HPDE6-E6E7 (cell line): ENCODE results near the gene PIK3R6.
"Not testable (repeated sequence)": the region's sequence is repeated elsewhere in the genome, so short reads cannot be mapped to it uniquely, and the experiment has no call there.

Experiments
- DNase-seq: peaks from one replicate; pipeline ENCODE4 v3.0.0; 2011; ENCODE audit warnings: missing footprints; ENCODE audit errors: extremely low spot score

The PIK3R6 gene

GRCh38 chr17:8828517-8828875, 39.0 kb downstream of the PIK3R6 start:
- DNase-seq, result no peak

- DNase-seq, result no peak
Observed at GRCh38 chr17:8826808-8827435, 40.6 kb downstream of the PIK3R6 start.

- no peak for DNase-seq
Observed at GRCh38 chr17:8825802-8826201, 41.7 kb downstream of the PIK3R6 start.

GRCh38 chr17:8823279-8823678, 44.2 kb downstream of the PIK3R6 start:
- no peak for DNase-seq

- no peak for DNase-seq
Observed at GRCh38 chr17:8822401-8823035, 45.0 kb downstream of the PIK3R6 start.

- no peak for DNase-seq
Observed at GRCh38 chr17:8821446-8822105, 45.9 kb downstream of the PIK3R6 start.

- DNase-seq, result no peak
Observed at GRCh38 chr17:8820311-8821010, 47.0 kb downstream of the PIK3R6 start.

GRCh38 chr17:8818654-8819330, 48.7 kb downstream of the PIK3R6 start:
- DNase-seq, result no peak

GRCh38 chr17:8818047-8818446, 49.4 kb downstream of the PIK3R6 start:
- DNase-seq, result no peak

GRCh38 chr17:8806926-8807550, 60.4 kb downstream of the PIK3R6 start:
- no peak for DNase-seq

GRCh38 chr17:8806253-8806925, 61.1 kb downstream of the PIK3R6 start:
- DNase-seq, result no peak

- not testable (repeated sequence) for DNase-seq
Observed at GRCh38 chr17:8805396-8805795, 62.1 kb downstream of the PIK3R6 start.

GRCh38 chr17:8803531-8804420, 63.7 kb downstream of the PIK3R6 start:
- no peak for DNase-seq

GRCh38 chr17:8801135-8801840, 66.2 kb downstream of the PIK3R6 start:
- no peak for DNase-seq

GRCh38 chr17:8800656-8801055, 66.8 kb downstream of the PIK3R6 start:
- no peak for DNase-seq

GRCh38 chr17:8799570-8800212, 67.8 kb downstream of the PIK3R6 start:
- no peak for DNase-seq

GRCh38 chr17:8798846-8799569, 68.5 kb downstream of the PIK3R6 start, which contains the start of gene MFSD6L:
TSS of gene MFSD6L (minus strand) at chr17:8799365. CDS start at chr17:8799120, 245 bp downstream.
- DNase-seq, result no peak
